ENCODE results near the gene GARNL3. TPM values are rescaled to one million over a fixed set of nuclear protein-coding genes. Genes with fewer than 3 reads are reported as not detected.

GARNL3 gene
- total and polyA plus RNA-seq, 2 donors (not counting 1 experiment from before 2014, with no cell fraction given): 1.5 to 12.6 TPM

DNA sequence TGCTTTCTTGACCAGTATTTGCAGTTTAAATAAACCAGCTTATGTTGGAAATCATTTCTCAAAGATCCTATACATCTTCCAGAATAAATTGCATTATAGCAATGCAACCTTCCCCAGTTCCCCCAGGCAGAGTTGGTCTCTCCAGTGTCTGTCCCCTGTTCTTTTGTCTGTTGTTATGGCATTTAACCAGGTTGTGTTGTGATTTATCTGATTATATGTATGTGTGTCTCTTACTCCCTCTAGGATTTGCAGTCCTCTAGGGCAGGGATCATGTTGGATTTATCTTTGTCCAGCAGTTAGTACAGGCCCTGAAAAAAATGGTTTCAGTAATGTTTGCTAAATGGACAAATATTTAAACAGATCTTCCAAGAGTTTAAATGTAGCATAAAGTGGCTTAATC is 17.3 kb downstream of the GARNL3 start:
- H3K4me3 ChIP-seq (ENCODE audit: control extremely low read depth in 1 of 5, extremely low read depth in 1 of 5, insufficient read depth in 1 of 5, low read depth in 2 of 5, low read length in 4 of 5): no peak overlapping the region
- H3K36me3 ChIP-seq (replicated peaks in 1 of 2; ENCODE audit: control extremely low read depth in 1 of 2, control insufficient read depth in 1 of 2, extremely low read depth in 1 of 2, insufficient read depth in 2 of 2, low read length in 1 of 2): no peaks in the 10 kb centered on the region
- DNase-seq (no peak), ATAC-seq (ENCODE audit: low read depth) (no peak)
- no peak overlapping the region for H3K4me3 Mint-ChIP-seq
- peaks cover 9 to 10% of the 10 kb centered on the region in 2 donors for H3K4me1 ChIP-seq (ENCODE audit: control insufficient read depth in 2 of 2, insufficient read depth in 2 of 2, low read length in 2 of 2)
- no peak overlapping the region for H3K9ac ChIP-seq (ENCODE audit: low read length)
- TF ChIP-seq, protein P1, sequence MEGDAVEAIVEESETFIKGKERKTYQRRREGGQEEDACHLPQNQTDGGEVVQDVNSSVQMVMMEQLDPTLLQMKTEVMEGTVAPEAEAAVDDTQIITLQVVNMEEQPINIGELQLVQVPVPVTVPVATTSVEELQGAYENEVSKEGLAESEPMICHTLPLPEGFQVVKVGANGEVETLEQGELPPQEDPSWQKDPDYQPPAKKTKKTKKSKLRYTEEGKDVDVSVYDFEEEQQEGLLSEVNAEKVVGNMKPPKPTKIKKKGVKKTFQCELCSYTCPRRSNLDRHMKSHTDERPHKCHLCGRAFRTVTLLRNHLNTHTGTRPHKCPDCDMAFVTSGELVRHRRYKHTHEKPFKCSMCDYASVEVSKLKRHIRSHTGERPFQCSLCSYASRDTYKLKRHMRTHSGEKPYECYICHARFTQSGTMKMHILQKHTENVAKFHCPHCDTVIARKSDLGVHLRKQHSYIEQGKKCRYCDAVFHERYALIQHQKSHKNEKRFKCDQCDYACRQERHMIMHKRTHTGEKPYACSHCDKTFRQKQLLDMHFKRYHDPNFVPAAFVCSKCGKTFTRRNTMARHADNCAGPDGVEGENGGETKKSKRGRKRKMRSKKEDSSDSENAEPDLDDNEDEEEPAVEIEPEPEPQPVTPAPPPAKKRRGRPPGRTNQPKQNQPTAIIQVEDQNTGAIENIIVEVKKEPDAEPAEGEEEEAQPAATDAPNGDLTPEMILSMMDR (IDR thresholded peaks at IDR 0.05): no peak
- no peak for TF ChIP-seq EZH2 (IDR thresholded peaks at IDR 0.05; ENCODE audit: borderline replicate concordance, insufficient read depth, low read depth, low read length, poor library complexity, severe bottlenecking)
- H3K79me2 ChIP-seq (ENCODE audit: control insufficient read depth, insufficient read depth, low read length): no peaks in the 10 kb centered on the region
- no peaks in the 10 kb centered on the region for H4K20me1 ChIP-seq (ENCODE audit: control insufficient read depth, insufficient read depth, low read length, poor library complexity, severe bottlenecking)
- no peaks in the 10 kb centered on the region for H3K27me3 Mint-ChIP-seq
- H3K4me1 Mint-ChIP-seq: peaks cover 26% of the 10 kb centered on the region
- H3K4me2 ChIP-seq (replicated peaks; ENCODE audit: low read depth, low read length, poor library complexity, severe bottlenecking): no peak overlapping the region
- no peaks in the 10 kb centered on the region for H3K9me3 Mint-ChIP-seq (ENCODE audit: insufficient read depth)
- no peaks in the 10 kb centered on the region for H3K27me3 ChIP-seq (replicated peaks in 1 of 4; ENCODE audit: control extremely low read depth in 1 of 4, control insufficient read depth in 3 of 4, insufficient read depth in 4 of 4, low read length in 3 of 4)
- intact Hi-C loops (cut with micrococcal nuclease): no loop called here
- H3K27ac ChIP-seq (ENCODE audit: low read length in 2 of 2): no peak overlapping the region
- POLR2A ChIA-PET: no interaction called here
- no peak overlapping the region for H3K27ac Mint-ChIP-seq
- H2AFZ ChIP-seq (ENCODE audit: insufficient read depth, low read depth, low read length, poor library complexity, severe bottlenecking): no peak overlapping the region
- peaks cover 0 to 3% (median 0%) of the 10 kb centered on the region in 3 donors for H3K9me3 ChIP-seq (ENCODE audit: control extremely low read depth in 1 of 3, control insufficient read depth in 2 of 3, insufficient read depth in 1 of 3, low read length in 2 of 3)
- CTCF ChIA-PET: no interaction called here

DNA sequence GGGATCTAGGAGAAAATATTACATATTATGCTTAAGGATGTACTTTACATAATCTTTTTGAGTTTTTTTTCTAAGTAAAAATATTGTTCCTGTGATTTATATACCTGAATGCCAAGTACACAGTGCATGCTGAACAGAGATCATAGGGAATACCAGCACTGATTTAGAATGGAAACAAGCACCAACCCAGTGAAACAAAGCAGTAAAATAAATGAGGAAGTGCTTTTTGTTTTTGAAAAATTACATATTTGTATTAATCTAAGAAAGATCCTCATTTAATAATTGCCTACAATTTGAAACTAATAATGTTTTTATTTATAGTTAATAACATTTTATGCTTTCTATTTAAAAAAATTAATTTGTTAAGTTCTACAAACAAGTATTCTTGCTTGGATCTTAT is 18.0 kb downstream of the GARNL3 start:
- Mint-ChIP-seq H3K27ac (no peak overlapping the region), H3K9me3 (ENCODE audit: insufficient read depth) (no peaks in the 10 kb centered on the region), H3K4me1 (peaks cover 19% of the 10 kb centered on the region), H3K4me3 (no peak overlapping the region), H3K27me3 (no peaks in the 10 kb centered on the region)
- DNase-seq: no peak
- Histone ChIP-seq H4K20me1 (ENCODE audit: control insufficient read depth, insufficient read depth, low read length, poor library complexity, severe bottlenecking) (no peaks in the 10 kb centered on the region), H3K4me1 (ENCODE audit: control insufficient read depth in 2 of 2, insufficient read depth in 2 of 2, low read length in 2 of 2) (peaks cover 2% of the 10 kb centered on the region in 2 donors), H3K4me3 (ENCODE audit: control extremely low read depth in 1 of 5, extremely low read depth in 1 of 5, insufficient read depth in 1 of 5, low read depth in 2 of 5, low read length in 4 of 5) (no peak overlapping the region), H3K36me3 (replicated peaks in 1 of 2; ENCODE audit: control extremely low read depth in 1 of 2, control insufficient read depth in 1 of 2, extremely low read depth in 1 of 2, insufficient read depth in 2 of 2, low read length in 1 of 2) (no peaks in the 10 kb centered on the region), H3K4me2 (replicated peaks; ENCODE audit: low read depth, low read length, poor library complexity, severe bottlenecking) (no peak overlapping the region), H3K9me3 (ENCODE audit: control extremely low read depth in 1 of 3, control insufficient read depth in 2 of 3, insufficient read depth in 1 of 3, low read length in 2 of 3) (peaks cover 0 to 3% (median 0%) of the 10 kb centered on the region in 3 donors), H3K79me2 (ENCODE audit: control insufficient read depth, insufficient read depth, low read length) (no peaks in the 10 kb centered on the region), H2AFZ (ENCODE audit: insufficient read depth, low read depth, low read length, poor library complexity, severe bottlenecking) (no peak overlapping the region), H3K27ac (ENCODE audit: low read length in 2 of 2) (no peak overlapping the region), H3K9ac (ENCODE audit: low read length) (no peak overlapping the region), H3K27me3 (replicated peaks in 1 of 4; ENCODE audit: control extremely low read depth in 1 of 4, control insufficient read depth in 3 of 4, insufficient read depth in 4 of 4, low read length in 3 of 4) (no peaks in the 10 kb centered on the region)
- TF ChIP-seq, protein P1 (IDR thresholded peaks at IDR 0.05): no peak
- no peak for TF ChIP-seq EZH2 (IDR thresholded peaks at IDR 0.05; ENCODE audit: borderline replicate concordance, insufficient read depth, low read depth, low read length, poor library complexity, severe bottlenecking)
- intact Hi-C loops (cut with micrococcal nuclease): no loop called here
- POLR2A ChIA-PET: no interaction called here
- CTCF ChIA-PET: no interaction called here
- ATAC-seq (ENCODE audit: low read depth): no peak
